ENCODE measurements around the gene KLHL6. TPM values are rescaled to one million over a fixed set of nuclear protein-coding genes. Genes with fewer than 3 reads are reported as not detected.

The KLHL6 gene
- total RNA-seq, 1 experiment from 2014 or later: not detected

- no peaks in the 10 kb centered on the region for H3K9me3 Mint-ChIP-seq (ENCODE audit: unreplicated experiment)
- peaks cover 16% of the 10 kb centered on the region for H3K27me3 Mint-ChIP-seq (ENCODE audit: insufficient read depth, unreplicated experiment)
- CTCF ChIA-PET: interaction anchor here (1.6 kb wide), 1 partner anchor 10 kb away, joined by 5 read pairs; no protein-coding TSS in a partner anchor
- intact Hi-C loops (cut with micrococcal nuclease): loop anchor here (10.0 kb wide), 1 partner anchor 145 kb away; the partner anchor contains the start of gene KLHL24
- POLR2A ChIA-PET: interaction anchor here (1.0 kb wide), 1 partner anchor 17 kb away, joined by 3 read pairs; no protein-coding TSS in a partner anchor
- no peak overlapping the region for H3K4me3 Mint-ChIP-seq (ENCODE audit: unreplicated experiment)
- TF ChIP-seq CTCF (IDR thresholded peaks at IDR 0.05; ENCODE audit: unreplicated experiment): no peak
- DNase-seq (ENCODE audit: unreplicated experiment): no peak
- H3K27ac Mint-ChIP-seq (ENCODE audit: low read depth, unreplicated experiment): no peak overlapping the region
- H3K4me1 Mint-ChIP-seq (ENCODE audit: insufficient read depth, unreplicated experiment): peaks cover 7% of the 10 kb centered on the region
- H3K36me3 Mint-ChIP-seq (ENCODE audit: insufficient read depth, unreplicated experiment): no peaks in the 10 kb centered on the region
- no TSS peak for BruUV-seq (replicated peaks)
These were observed 65.9 kb downstream of the KLHL6 start for GRCh38 chr3:183489455-183490210.

- BruUV-seq (replicated peaks): no TSS peak
- TF ChIP-seq CTCF (IDR thresholded peaks at IDR 0.05; ENCODE audit: unreplicated experiment): no peak
- no peaks in the 10 kb centered on the region for H3K36me3 Mint-ChIP-seq (ENCODE audit: insufficient read depth, unreplicated experiment)
- no peak for DNase-seq (ENCODE audit: unreplicated experiment)
- H3K4me1 Mint-ChIP-seq (ENCODE audit: insufficient read depth, unreplicated experiment): peaks cover 7% of the 10 kb centered on the region
- no peaks in the 10 kb centered on the region for H3K9me3 Mint-ChIP-seq (ENCODE audit: unreplicated experiment)
- ChIA-PET POLR2A (no interaction called here), CTCF (interaction anchor here (0.5 to 0.8 kb wide), 3 partner anchors 9 to 322 kb away, joined by 3 to 5 read pairs (median 4); no protein-coding TSS in a partner anchor)
- H3K27me3 Mint-ChIP-seq (ENCODE audit: insufficient read depth, unreplicated experiment): peaks cover 4% of the 10 kb centered on the region
- no peak overlapping the region for H3K4me3 Mint-ChIP-seq (ENCODE audit: unreplicated experiment)
- intact Hi-C loops (cut with micrococcal nuclease): loop anchor here (10.0 kb wide), 1 partner anchor 146 kb away; the partner anchor contains the start of gene KLHL24
- H3K27ac Mint-ChIP-seq (ENCODE audit: low read depth, unreplicated experiment): no peak overlapping the region
These were observed 67.2 kb downstream of the KLHL6 start for GRCh38 chr3:183488343-183488742.

- H3K27ac Mint-ChIP-seq (ENCODE audit: low read depth, unreplicated experiment): no peak overlapping the region
- H3K4me3 Mint-ChIP-seq (ENCODE audit: unreplicated experiment): no peak overlapping the region
- H3K36me3 Mint-ChIP-seq (ENCODE audit: insufficient read depth, unreplicated experiment): no peaks in the 10 kb centered on the region
- ChIA-PET POLR2A (interaction anchor here (0.5 kb wide), 1 partner anchor 40 kb away, joined by 3 read pairs; no protein-coding TSS in a partner anchor), CTCF (no interaction called here)
- H3K27me3 Mint-ChIP-seq (ENCODE audit: insufficient read depth, unreplicated experiment): no peaks in the 10 kb centered on the region
- no peaks in the 10 kb centered on the region for H3K9me3 Mint-ChIP-seq (ENCODE audit: unreplicated experiment)
- no peak for DNase-seq (ENCODE audit: unreplicated experiment)
- BruUV-seq (replicated peaks): no TSS peak
- peaks cover 3% of the 10 kb centered on the region for H3K4me1 Mint-ChIP-seq (ENCODE audit: insufficient read depth, unreplicated experiment)
- no peak for TF ChIP-seq CTCF (IDR thresholded peaks at IDR 0.05; ENCODE audit: unreplicated experiment)
- intact Hi-C loops (cut with micrococcal nuclease): loop anchor here (10.0 kb wide), 1 partner anchor 147 kb away; the partner anchor contains the start of gene KLHL24
These were observed 67.6 kb downstream of the KLHL6 start for GRCh38 chr3:183487896-183488295.

- no peaks in the 10 kb centered on the region for H3K36me3 Mint-ChIP-seq (ENCODE audit: insufficient read depth, unreplicated experiment)
- no peak for TF ChIP-seq CTCF (IDR thresholded peaks at IDR 0.05; ENCODE audit: unreplicated experiment)
- ChIA-PET CTCF (interaction anchor here (0.8 kb wide), 1 partner anchor 21 kb away, joined by 3 read pairs; no protein-coding TSS in a partner anchor), POLR2A (no interaction called here)
- H3K4me1 Mint-ChIP-seq (ENCODE audit: insufficient read depth, unreplicated experiment): no peaks in the 10 kb centered on the region
- no TSS peak for BruUV-seq (replicated peaks)
- H3K4me3 Mint-ChIP-seq (ENCODE audit: unreplicated experiment): no peak overlapping the region
- H3K27me3 Mint-ChIP-seq (ENCODE audit: insufficient read depth, unreplicated experiment): no peaks in the 10 kb centered on the region
- DNase-seq (ENCODE audit: unreplicated experiment): no peak
- intact Hi-C loops (cut with micrococcal nuclease): loop anchor here (10.0 kb wide), 1 partner anchor 148 kb away; the partner anchor contains the start of gene KLHL24
- H3K9me3 Mint-ChIP-seq (ENCODE audit: unreplicated experiment): no peaks in the 10 kb centered on the region
- no peak overlapping the region for H3K27ac Mint-ChIP-seq (ENCODE audit: low read depth, unreplicated experiment)
These were observed 68.5 kb downstream of the KLHL6 start for GRCh38 chr3:183487016-183487415.
